GM10248 (cell line): ENCODE results near the gene CTRB1.

Experiments used
- CTCF ChIA-PET: fragments of 300-600 bp; sonication (Branson Sonifier 250); formaldehyde crosslinking; extraction: SDS; loops from one replicate; lab custom pipeline; 2021; ENCODE audit warnings: antibody characterized with exemption; lab: Yijun Ruan, JAX
- POLR2A ChIA-PET: fragments of 350-650 bp; sonication (Branson Sonifier 250); formaldehyde crosslinking; extraction: SDS; loops from one replicate; lab custom pipeline; 2020; ENCODE audit warnings: antibody characterized with exemption; lab: Yijun Ruan, JAX
- DNase-seq: peaks from one replicate; pipeline ENCODE4 v3.0.0; 2012; ENCODE audit errors: extremely low spot score
- TF ChIP-seq, protein P1 (sequence below): IDR thresholded peaks from 2 replicates; pipeline ENCODE4 v1.5.1; 2012; ENCODE audit warnings: mild to moderate bottlenecking, low read depth; ENCODE audit errors: extremely low read depth, missing control alignments, control extremely low read depth

The CTRB1 gene

DNA sequence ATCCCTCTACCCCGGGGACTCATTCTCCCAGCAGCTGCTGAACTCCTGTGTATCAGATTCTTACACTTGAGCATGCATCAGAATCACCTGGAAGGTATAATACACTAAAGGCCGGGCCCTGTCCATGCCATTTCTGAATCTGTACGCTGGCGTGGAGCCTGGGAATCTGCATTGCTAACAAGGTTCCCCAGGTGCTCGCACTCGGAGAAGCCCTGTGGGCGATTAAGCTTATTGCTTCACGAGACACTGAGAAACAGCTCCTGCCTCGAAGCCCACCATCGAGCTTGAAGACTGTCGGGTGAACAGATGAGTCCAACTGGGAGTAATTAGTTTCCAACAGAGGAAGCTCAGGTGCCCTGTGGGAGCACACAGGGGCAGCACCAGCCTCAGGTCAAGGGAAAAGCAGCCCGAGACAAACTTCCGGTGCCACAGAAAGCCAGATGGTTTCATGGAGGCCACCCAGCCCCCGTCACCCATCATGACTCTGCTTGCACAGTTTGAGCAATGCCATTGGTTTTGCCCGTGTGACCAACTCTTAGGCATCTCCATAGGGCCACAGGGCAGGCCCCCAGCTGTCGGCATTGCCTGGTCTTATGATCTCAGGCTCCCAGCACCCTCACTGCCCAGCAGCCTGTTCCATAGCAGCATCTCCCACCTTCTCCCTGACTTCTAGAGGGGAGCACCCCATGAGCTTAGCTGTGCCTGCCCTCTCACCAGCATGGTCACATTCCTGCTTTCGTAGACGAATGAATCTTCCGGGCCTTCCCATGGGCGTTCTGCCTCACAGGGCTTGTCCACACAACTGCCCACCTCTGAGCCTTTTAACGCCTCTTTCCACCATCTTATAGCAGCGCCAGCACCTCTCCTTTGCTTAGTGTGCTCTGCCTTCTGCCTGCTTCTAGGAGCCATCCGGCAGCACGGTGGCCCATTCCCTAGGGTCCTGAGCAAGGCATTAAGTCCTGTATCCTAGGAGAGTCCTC is 22.7 kb upstream of the CTRB1 start:
- TF ChIP-seq, protein P1, sequence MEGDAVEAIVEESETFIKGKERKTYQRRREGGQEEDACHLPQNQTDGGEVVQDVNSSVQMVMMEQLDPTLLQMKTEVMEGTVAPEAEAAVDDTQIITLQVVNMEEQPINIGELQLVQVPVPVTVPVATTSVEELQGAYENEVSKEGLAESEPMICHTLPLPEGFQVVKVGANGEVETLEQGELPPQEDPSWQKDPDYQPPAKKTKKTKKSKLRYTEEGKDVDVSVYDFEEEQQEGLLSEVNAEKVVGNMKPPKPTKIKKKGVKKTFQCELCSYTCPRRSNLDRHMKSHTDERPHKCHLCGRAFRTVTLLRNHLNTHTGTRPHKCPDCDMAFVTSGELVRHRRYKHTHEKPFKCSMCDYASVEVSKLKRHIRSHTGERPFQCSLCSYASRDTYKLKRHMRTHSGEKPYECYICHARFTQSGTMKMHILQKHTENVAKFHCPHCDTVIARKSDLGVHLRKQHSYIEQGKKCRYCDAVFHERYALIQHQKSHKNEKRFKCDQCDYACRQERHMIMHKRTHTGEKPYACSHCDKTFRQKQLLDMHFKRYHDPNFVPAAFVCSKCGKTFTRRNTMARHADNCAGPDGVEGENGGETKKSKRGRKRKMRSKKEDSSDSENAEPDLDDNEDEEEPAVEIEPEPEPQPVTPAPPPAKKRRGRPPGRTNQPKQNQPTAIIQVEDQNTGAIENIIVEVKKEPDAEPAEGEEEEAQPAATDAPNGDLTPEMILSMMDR, result no peak
- ChIA-PET CTCF (interaction anchor here (0.6 to 7.8 kb wide), 11 partner anchors 8 to 354 kb away, joined by 3 to 86 read pairs (median 4); partner anchors contain the start of gene CTRB1), POLR2A (no interaction called here)
- DNase-seq, result no peak

- TF ChIP-seq, protein P1, result no peak
- no peak for DNase-seq
- ChIA-PET POLR2A (no interaction called here), CTCF (interaction anchor here (0.8 to 7.8 kb wide), 11 partner anchors 21 to 321 kb away, joined by 3 to 86 read pairs (median 4); partner anchors contain the start of gene CTRB1)
Observed at GRCh38 chr16:75196836-75197235, 22.0 kb upstream of the CTRB1 start.

GRCh38 chr16:75197522-75198134 is 21.2 kb upstream of the CTRB1 start:
- CTCF ChIA-PET, result interaction anchor here (0.8 to 7.8 kb wide), 20 partner anchors 12 to 566 kb away, joined by 3 to 86 read pairs (median 6); partner anchors contain the start of genes ADAT1, CTRB1 and TMEM170A
- TF ChIP-seq, protein P1, result no peak
- DNase-seq, result no peak
- POLR2A ChIA-PET, result no interaction called here

DNA sequence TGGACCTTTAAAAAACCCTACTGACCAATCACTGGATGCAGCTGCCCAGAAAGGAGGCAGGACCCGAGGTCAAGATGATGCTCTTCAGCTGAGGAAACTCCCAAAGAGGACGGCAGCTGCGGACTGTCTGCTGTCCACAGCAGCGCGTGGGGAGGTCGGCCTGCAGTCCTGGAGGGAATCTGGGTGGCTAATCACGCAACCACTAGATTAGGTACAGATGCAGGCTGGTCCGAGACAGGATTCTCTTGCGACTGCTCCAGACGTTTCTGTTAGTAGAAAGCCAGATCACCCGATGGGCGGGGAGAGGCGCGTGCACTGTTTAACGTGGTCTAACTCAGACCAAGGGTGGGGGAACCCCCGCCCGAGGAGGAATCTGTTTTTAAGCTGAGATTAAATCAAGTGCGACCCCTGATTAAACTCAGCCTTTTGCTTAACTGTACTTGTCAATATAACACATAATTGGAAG is 20.6 kb upstream of the CTRB1 start:
- no peak for DNase-seq
- POLR2A ChIA-PET, result no interaction called here
- TF ChIP-seq, protein P1, result no peak
- CTCF ChIA-PET, result interaction anchor here (0.7 to 7.8 kb wide), 23 partner anchors 12 to 568 kb away, joined by 3 to 86 read pairs (median 7); partner anchors contain the start of genes ADAT1, CTRB1 and TMEM170A

- no peak for DNase-seq
- ChIA-PET POLR2A (no interaction called here), CTCF (interaction anchor here (1.7 to 7.8 kb wide), 5 partner anchors 16 to 263 kb away, joined by 4 to 86 read pairs (median 44); partner anchors contain the start of genes CTRB1 and TMEM170A)
- TF ChIP-seq, protein P1, result no peak
Observed at GRCh38 chr16:75202069-75202590, 16.7 kb upstream of the CTRB1 start.

- POLR2A ChIA-PET, result no interaction called here
Observed at GRCh38 chr16:75203096-75203495, 15.7 kb upstream of the CTRB1 start.

More at GRCh38 chr16:75203096-75203495, 15.7 kb upstream of the CTRB1 start:
- CTCF ChIA-PET, result interaction anchor here (1.5 to 7.8 kb wide), 4 partner anchors 15 to 201 kb away, joined by 4 to 86 read pairs (median 28); partner anchors contain the start of gene CTRB1
- DNase-seq, result no peak
- TF ChIP-seq, protein P1, result no peak
